ENCODE measurements around the gene HOXC11.

- no peak for TF ChIP-seq CTCF (conservative IDR thresholded peaks at IDR 0.05 in 1 of 2, IDR thresholded peaks at IDR 0.05 in 1 of 2; ENCODE audit: extremely low read depth in 1 of 2, insufficient read depth in 1 of 2, low read depth in 1 of 2, low read length in 2 of 2)
- no peak for TF ChIP-seq EZH2 (IDR thresholded peaks at IDR 0.05; ENCODE audit: borderline replicate concordance, low read length)
Observed at GRCh38 chr12:54007538-54008259, 34.8 kb downstream of the HOXC11 start.
